A673 (cell line): ENCODE measurements around the gene JAK3.

ENCODE experiments used
- EZH2 ChIP-seq: fragments of 200-600 bp; sonication (generic); IDR thresholded peaks from 2 replicates; pipeline ENCODE4 v1.6.1; 2017; ENCODE audit warnings: borderline replicate concordance, low read depth, mild to moderate bottlenecking, mixed read lengths, antibody characterized with exemption, low read length; ENCODE audit not compliant: poor library complexity, severe bottlenecking
- TF ChIP-seq, protein P1 (sequence below): fragments of 300-800, 200-600 bp; sonication (generic); conservative IDR thresholded peaks from 2 replicates; pipeline ENCODE4 v1.5.1; 2017; ENCODE audit warnings: low read depth, mild to moderate bottlenecking, antibody characterized with exemption, low read length, moderate library complexity, mixed read lengths

DNA sequence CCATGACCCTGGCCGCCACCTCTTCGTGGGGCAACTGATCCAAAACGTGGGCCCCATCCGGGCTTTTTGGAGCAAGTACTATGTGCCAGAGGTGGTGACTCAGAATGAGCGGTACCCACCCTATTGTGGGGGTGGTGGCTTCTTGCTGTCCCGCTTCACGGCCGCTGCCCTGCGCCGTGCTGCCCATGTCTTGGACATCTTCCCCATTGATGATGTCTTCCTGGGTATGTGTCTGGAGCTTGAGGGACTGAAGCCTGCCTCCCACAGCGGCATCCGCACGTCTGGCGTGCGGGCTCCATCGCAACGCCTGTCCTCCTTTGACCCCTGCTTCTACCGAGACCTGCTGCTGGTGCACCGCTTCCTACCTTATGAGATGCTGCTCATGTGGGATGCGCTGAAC lies 36.1 kb downstream of the JAK3 start:
- TF ChIP-seq, protein P1, sequence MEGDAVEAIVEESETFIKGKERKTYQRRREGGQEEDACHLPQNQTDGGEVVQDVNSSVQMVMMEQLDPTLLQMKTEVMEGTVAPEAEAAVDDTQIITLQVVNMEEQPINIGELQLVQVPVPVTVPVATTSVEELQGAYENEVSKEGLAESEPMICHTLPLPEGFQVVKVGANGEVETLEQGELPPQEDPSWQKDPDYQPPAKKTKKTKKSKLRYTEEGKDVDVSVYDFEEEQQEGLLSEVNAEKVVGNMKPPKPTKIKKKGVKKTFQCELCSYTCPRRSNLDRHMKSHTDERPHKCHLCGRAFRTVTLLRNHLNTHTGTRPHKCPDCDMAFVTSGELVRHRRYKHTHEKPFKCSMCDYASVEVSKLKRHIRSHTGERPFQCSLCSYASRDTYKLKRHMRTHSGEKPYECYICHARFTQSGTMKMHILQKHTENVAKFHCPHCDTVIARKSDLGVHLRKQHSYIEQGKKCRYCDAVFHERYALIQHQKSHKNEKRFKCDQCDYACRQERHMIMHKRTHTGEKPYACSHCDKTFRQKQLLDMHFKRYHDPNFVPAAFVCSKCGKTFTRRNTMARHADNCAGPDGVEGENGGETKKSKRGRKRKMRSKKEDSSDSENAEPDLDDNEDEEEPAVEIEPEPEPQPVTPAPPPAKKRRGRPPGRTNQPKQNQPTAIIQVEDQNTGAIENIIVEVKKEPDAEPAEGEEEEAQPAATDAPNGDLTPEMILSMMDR: no peak
- no peak for TF ChIP-seq EZH2
